Effector memory CD4-positive, alpha-beta T cell (primary cell): ENCODE results near the gene PLTP.

ENCODE experiments used
- DNase-seq, 3 donors: peaks; one replicate each; pipeline ENCODE4 v3.0.0-alpha.2; 2020
- H3K27ac ChIP-seq: 2 replicates; pipeline ENCODE4 v1.7.0; 2013; ENCODE audit warnings: mild to moderate bottlenecking, low read length, moderate library complexity; ENCODE audit not compliant: insufficient read depth, poor library complexity, severe bottlenecking
- H3K27me3 ChIP-seq: replicated peaks from 2 replicates; pipeline ENCODE4 v1.7.0; 2013; ENCODE audit warnings: mild to moderate bottlenecking, low read length; ENCODE audit not compliant: insufficient read depth, control insufficient read depth, poor library complexity, severe bottlenecking
- H3K36me3 ChIP-seq: 2 replicates; pipeline ENCODE4 v1.7.0; 2013; ENCODE audit warnings: mild to moderate bottlenecking, low read length, moderate library complexity; ENCODE audit not compliant: control insufficient read depth, insufficient read depth
- H3K4me1 ChIP-seq: 2 replicates; pipeline ENCODE4 v1.7.0; 2013; ENCODE audit warnings: low read length, mild to moderate bottlenecking; ENCODE audit not compliant: control insufficient read depth, insufficient read depth, poor library complexity, severe bottlenecking
- H3K4me3 ChIP-seq: 2 replicates; pipeline ENCODE4 v1.7.0; 2013; ENCODE audit warnings: low read length, low read depth, mild to moderate bottlenecking; ENCODE audit not compliant: insufficient read depth, poor library complexity, severe bottlenecking
- H3K9me3 ChIP-seq: 2 replicates; pipeline ENCODE4 v1.7.0; 2013; ENCODE audit warnings: mild to moderate bottlenecking, low read length, moderate library complexity; ENCODE audit not compliant: control insufficient read depth

The PLTP gene

GRCh38 chr20:45850238-45850637, 61.7 kb downstream of the PLTP start:
- DNase-seq, result no peak
- H3K4me3 ChIP-seq, result no peak overlapping the region
- no peaks in the 10 kb centered on the region for H3K9me3 ChIP-seq
- H3K36me3 ChIP-seq, result peaks cover 26% of the 10 kb centered on the region
- H3K27ac ChIP-seq, result no peak overlapping the region
- H3K27me3 ChIP-seq, result no peaks in the 10 kb centered on the region
- peaks cover 4% of the 10 kb centered on the region for H3K4me1 ChIP-seq

- Histone ChIP-seq H3K4me1 (no peaks in the 10 kb centered on the region), H3K9me3 (no peaks in the 10 kb centered on the region), H3K4me3 (no peak overlapping the region), H3K27ac (no peak overlapping the region), H3K36me3 (peaks cover 36% of the 10 kb centered on the region), H3K27me3 (no peaks in the 10 kb centered on the region)
- no peak for DNase-seq
These were observed 62.9 kb downstream of the PLTP start for GRCh38 chr20:45848969-45849582.
